ENCODE data around the gene EFCAB5.
"Not testable (repeated sequence)": the region's sequence is repeated elsewhere in the genome, so short reads cannot be mapped to it uniquely, and the experiment has no call there.

Gene EFCAB5

GRCh38 chr17:29941334-29941733, at the start of gene EFCAB5:
Gene EFCAB5 (plus strand): TSS chr17:29941634. CDS start chr17:29941797, 163 bp downstream.
- ATAC-seq (no peak), DNase-seq (no peak)

GRCh38 chr17:29892201-29892600, 49.2 kb upstream of the EFCAB5 start:
- DNase-seq (no peak), ATAC-seq (no peak)

- DNase-seq, ATAC-seq: not testable (repeated sequence)
These were observed 44.3 kb upstream of the EFCAB5 start for GRCh38 chr17:29897136-29897535.

- DNase-seq: no peak
- no peak for ATAC-seq
These were observed 38.0 kb upstream of the EFCAB5 start for GRCh38 chr17:29903471-29903870.

GRCh38 chr17:29905086-29905878, 36.2 kb upstream of the EFCAB5 start:
- DNase-seq (no peak), ATAC-seq (no peak)

GRCh38 chr17:29905879-29906167, 35.6 kb upstream of the EFCAB5 start:
- ATAC-seq (no peak), DNase-seq (no peak)

GRCh38 chr17:29906969-29907368, 34.5 kb upstream of the EFCAB5 start:
- ATAC-seq: no peak
- no peak for DNase-seq

GRCh38 chr17:29909236-29910003, 32.0 kb upstream of the EFCAB5 start:
- ATAC-seq (peak; percentile 90), DNase-seq (no peak)

- no peak for DNase-seq
These were observed 29.7 kb upstream of the EFCAB5 start for GRCh38 chr17:29911641-29912177.

GRCh38 chr17:29914819-29915537, 26.5 kb upstream of the EFCAB5 start:
- DNase-seq (no peak), ATAC-seq (no peak)

More at GRCh38 chr17:29911641-29912177, 29.7 kb upstream of the EFCAB5 start:
- no peak for ATAC-seq

- ATAC-seq (no peak), DNase-seq (no peak)
These were observed 23.4 kb upstream of the EFCAB5 start for GRCh38 chr17:29918016-29918415.

GRCh38 chr17:29918922-29919856, 22.2 kb upstream of the EFCAB5 start:
- no peak for ATAC-seq

GRCh38 chr17:29924786-29925185, 16.6 kb upstream of the EFCAB5 start:
- ATAC-seq (no peak), DNase-seq (no peak)

More at GRCh38 chr17:29918922-29919856, 22.2 kb upstream of the EFCAB5 start:
- DNase-seq: no peak

- DNase-seq: no peak
- no peak for ATAC-seq
These were observed 13.9 kb upstream of the EFCAB5 start for GRCh38 chr17:29927546-29927945.

- DNase-seq (peak; percentile 43), ATAC-seq (no peak)
These were observed 12.4 kb upstream of the EFCAB5 start for GRCh38 chr17:29929006-29929532.

GRCh38 chr17:29929533-29930408, 11.7 kb upstream of the EFCAB5 start, which contains the start of gene SSH2:
Gene SSH2 (minus strand): TSS chr17:29930228. CDS start chr17:29930000, 228 bp downstream.
- ATAC-seq (peak; percentile 79), DNase-seq (peak; percentile 91)

- DNase-seq (peak; percentile 9), ATAC-seq (no peak)
These were observed 10.9 kb upstream of the EFCAB5 start for GRCh38 chr17:29930409-29931010.

- ATAC-seq: peak; percentile 80
- peak; percentile 61 for DNase-seq
These were observed 10.1 kb upstream of the EFCAB5 start for GRCh38 chr17:29931231-29931932.

GRCh38 chr17:29933379-29933778, 8.1 kb upstream of the EFCAB5 start:
- no peak for ATAC-seq

More at GRCh38 chr17:29933379-29933778, 8.1 kb upstream of the EFCAB5 start:
- no peak for DNase-seq
